GM10266 (cell line): ENCODE data around the gene TIGD4.

ENCODE experiments used
- DNase-seq: peaks from one replicate; pipeline ENCODE4 v3.0.0; 2012; ENCODE audit errors: extremely low spot score
- CTCF ChIP-seq: IDR thresholded peaks from 2 replicates; pipeline ENCODE4 v1.5.1; 2012; ENCODE audit warnings: mild to moderate bottlenecking, low read depth; ENCODE audit not compliant: control insufficient read depth, insufficient read depth; ENCODE audit errors: missing control alignments

The TIGD4 gene

GRCh38 chr4:152724494-152724893, 55.0 kb downstream of the TIGD4 start:
- no peak for DNase-seq
- TF ChIP-seq CTCF = no peak

DNA sequence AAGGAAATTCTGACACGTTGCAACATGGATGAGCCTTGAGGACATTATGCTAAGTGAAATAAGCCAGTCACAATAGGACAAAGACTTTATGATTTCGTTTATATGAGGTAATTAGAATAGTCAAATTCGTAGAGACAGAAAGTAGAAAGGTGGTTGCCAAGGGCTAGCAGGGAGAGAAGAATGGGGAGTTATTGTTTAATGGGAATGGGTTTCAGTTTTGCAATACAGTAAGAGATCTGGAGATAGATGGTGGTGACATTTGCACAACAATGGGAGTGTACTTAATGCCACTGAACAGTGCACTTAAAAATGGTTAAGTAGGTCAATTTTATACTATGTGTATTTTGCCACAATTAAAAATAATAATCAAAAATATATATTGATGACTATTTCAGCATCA, 56.3 kb downstream of the TIGD4 start:
- no peak for TF ChIP-seq CTCF
- DNase-seq = no peak

GRCh38 chr4:152719801-152720556, 59.6 kb downstream of the TIGD4 start:
- no peak for DNase-seq
- TF ChIP-seq CTCF = no peak
